DOHH2 (cell line): ENCODE measurements around the gene SPN.
"Not testable (repeated sequence)": the region's sequence is repeated elsewhere in the genome, so short reads cannot be mapped to it uniquely, and the experiment has no call there.

Experiments used
- H3F3A ChIP-seq: fragments of 200-600 bp; sonication (generic), shearing (Covaris generic); 2 replicates; pipeline ENCODE4 v1.6.0; 2016; ENCODE audit warnings: antibody characterized with exemption, mild to moderate bottlenecking; ENCODE audit not compliant: control insufficient read depth, insufficient read depth
- H3K27ac ChIP-seq: fragments of 200-600 bp; sonication (generic); 2 replicates; pipeline ENCODE4 v1.5.1; 2014; ENCODE audit warnings: low read depth, mild to moderate bottlenecking, low read length, moderate library complexity
- H3K27me3 ChIP-seq: fragments of 200-600 bp; sonication (generic); 2 replicates; pipeline ENCODE4 v1.6.1; 2014; ENCODE audit warnings: mild to moderate bottlenecking, low read length, mixed read lengths; ENCODE audit not compliant: control insufficient read depth
- H3K36me3 ChIP-seq: fragments of 200-600 bp; sonication (generic); 2 replicates; pipeline ENCODE4 v1.6.1; 2014; ENCODE audit warnings: mild to moderate bottlenecking, low read length, moderate library complexity, mixed read lengths; ENCODE audit not compliant: control insufficient read depth
- H3K4me1 ChIP-seq: fragments of 200-600 bp; sonication (generic); 2 replicates; pipeline ENCODE4 v1.6.1; 2014; ENCODE audit warnings: mild to moderate bottlenecking, low read length, mixed read lengths; ENCODE audit not compliant: control insufficient read depth
- H3K4me2 ChIP-seq: fragments of 200-600 bp; sonication (generic); 2 replicates; pipeline ENCODE4 v1.6.0; 2014; ENCODE audit warnings: mild to moderate bottlenecking, low read length, moderate library complexity
- H3K4me3 ChIP-seq: fragments of 200-600 bp; sonication (generic); 2 replicates; pipeline ENCODE4 v1.5.1; 2014; ENCODE audit warnings: mild to moderate bottlenecking, low read length, mixed read lengths
- H3K79me2 ChIP-seq: fragments of 200-600 bp; sonication (generic); 2 replicates; pipeline ENCODE4 v1.6.1; 2014; ENCODE audit warnings: mild to moderate bottlenecking, low read length, mixed read lengths; ENCODE audit not compliant: control insufficient read depth
- H3K9me2 ChIP-seq: fragments of 200-600 bp; sonication (generic); replicated peaks from 2 replicates; pipeline ENCODE4 v1.6.1; 2014; ENCODE audit warnings: mild to moderate bottlenecking, low read length, mixed read lengths; ENCODE audit not compliant: control insufficient read depth
- H3K9me3 ChIP-seq: fragments of 200-600 bp; sonication (generic); 2 replicates; pipeline ENCODE4 v1.6.1; 2014; ENCODE audit warnings: antibody characterized with exemption, low read length, mixed read lengths; ENCODE audit not compliant: control insufficient read depth, insufficient read depth
- H4K20me1 ChIP-seq: fragments of 200-600 bp; sonication (generic); 2 replicates; pipeline ENCODE4 v1.6.0; 2014; ENCODE audit warnings: low read depth, mild to moderate bottlenecking, antibody characterized with exemption, low read length, moderate library complexity; ENCODE audit not compliant: control insufficient read depth, insufficient read depth

The SPN gene

GRCh38 chr16:29623253-29623652, 39.8 kb upstream of the SPN start:
- H3K9me2 ChIP-seq, H4K20me1 ChIP-seq, H3K36me3 ChIP-seq, H3K9me3 ChIP-seq, H3K79me2 ChIP-seq, H3F3A ChIP-seq, H3K27ac ChIP-seq, H3K4me3 ChIP-seq, H3K4me2 ChIP-seq, H3K27me3 ChIP-seq: not testable (repeated sequence)
- peaks cover 14% of the 10 kb centered on the region for H3K4me1 ChIP-seq

- H3K4me3 ChIP-seq, H3K4me2 ChIP-seq: not testable (repeated sequence)
These were observed 37.9 kb upstream of the SPN start for GRCh38 chr16:29625114-29625513.

GRCh38 chr16:29626778-29627331, 36.2 kb upstream of the SPN start:
- H3K36me3 ChIP-seq, H3F3A ChIP-seq, H3K27me3 ChIP-seq, H4K20me1 ChIP-seq, H3K9me2 ChIP-seq, H3K9me3 ChIP-seq, H3K79me2 ChIP-seq: not testable (repeated sequence)
- Histone ChIP-seq H3K4me2 (peak overlapping the region; percentile 61), H3K27ac (peak overlapping the region; percentile 70), H3K4me1 (peaks cover 14% of the 10 kb centered on the region), H3K4me3 (peak overlapping the region; percentile 24; the same call in 1 of the 2 replicates)

More at GRCh38 chr16:29625114-29625513, 37.9 kb upstream of the SPN start:
- H3K9me2 ChIP-seq, H4K20me1 ChIP-seq, H3K9me3 ChIP-seq, H3K79me2 ChIP-seq, H3K27me3 ChIP-seq, H3F3A ChIP-seq, H3K27ac ChIP-seq, H3K36me3 ChIP-seq: not testable (repeated sequence)
- peaks cover 14% of the 10 kb centered on the region for H3K4me1 ChIP-seq

- not testable (repeated sequence) for H4K20me1 ChIP-seq, H3F3A ChIP-seq, H3K9me2 ChIP-seq, H3K36me3 ChIP-seq, H3K79me2 ChIP-seq, H3K27me3 ChIP-seq, H3K9me3 ChIP-seq
- Histone ChIP-seq H3K4me1 (peaks cover 14% of the 10 kb centered on the region), H3K27ac (peak overlapping the region; percentile 70), H3K4me3 (peak overlapping the region; percentile 24; the same call in 1 of the 2 replicates), H3K4me2 (peak overlapping the region; percentile 61)
These were observed 35.4 kb upstream of the SPN start for GRCh38 chr16:29627661-29628075.

GRCh38 chr16:29628707-29629106, 34.3 kb upstream of the SPN start:
- not testable (repeated sequence) for H3F3A ChIP-seq, H3K9me2 ChIP-seq, H3K27ac ChIP-seq, H3K4me3 ChIP-seq, H3K9me3 ChIP-seq, H3K27me3 ChIP-seq, H4K20me1 ChIP-seq, H3K36me3 ChIP-seq, H3K79me2 ChIP-seq, H3K4me2 ChIP-seq
- H3K4me1 ChIP-seq, result peaks cover 14% of the 10 kb centered on the region

GRCh38 chr16:29629318-29629717, 33.7 kb upstream of the SPN start:
- H3K27ac ChIP-seq, result not testable (repeated sequence)

GRCh38 chr16:29631658-29632057, 31.4 kb upstream of the SPN start:
- H3K27ac ChIP-seq, H3K27me3 ChIP-seq, H3K4me3 ChIP-seq, H3K79me2 ChIP-seq, H3K4me2 ChIP-seq, H3K9me3 ChIP-seq, H3F3A ChIP-seq, H4K20me1 ChIP-seq, H3K9me2 ChIP-seq, H3K36me3 ChIP-seq: not testable (repeated sequence)
- H3K4me1 ChIP-seq, result peaks cover 12% of the 10 kb centered on the region

More at GRCh38 chr16:29629318-29629717, 33.7 kb upstream of the SPN start:
- H3F3A ChIP-seq, H3K9me3 ChIP-seq, H3K9me2 ChIP-seq, H3K4me3 ChIP-seq, H3K36me3 ChIP-seq, H3K4me2 ChIP-seq, H3K79me2 ChIP-seq, H3K27me3 ChIP-seq, H4K20me1 ChIP-seq: not testable (repeated sequence)
- H3K4me1 ChIP-seq, result peaks cover 14% of the 10 kb centered on the region

- H3K79me2 ChIP-seq, H3K4me3 ChIP-seq, H3K4me2 ChIP-seq, H3F3A ChIP-seq, H3K27me3 ChIP-seq, H3K36me3 ChIP-seq, H3K27ac ChIP-seq, H3K9me2 ChIP-seq, H3K9me3 ChIP-seq, H3K4me1 ChIP-seq, H4K20me1 ChIP-seq: not testable (repeated sequence)
These were observed 27.1 kb upstream of the SPN start for GRCh38 chr16:29635902-29636301.
